ENCODE measurements around the gene PTPN4. TPM values are rescaled to one million over a fixed set of nuclear protein-coding genes. Genes with fewer than 3 reads are reported as not detected.

The PTPN4 gene
- total and polyA plus RNA-seq, 3 donors from 2014 or later, result 19.7 to 80.5 (median 58.5) TPM

DNA sequence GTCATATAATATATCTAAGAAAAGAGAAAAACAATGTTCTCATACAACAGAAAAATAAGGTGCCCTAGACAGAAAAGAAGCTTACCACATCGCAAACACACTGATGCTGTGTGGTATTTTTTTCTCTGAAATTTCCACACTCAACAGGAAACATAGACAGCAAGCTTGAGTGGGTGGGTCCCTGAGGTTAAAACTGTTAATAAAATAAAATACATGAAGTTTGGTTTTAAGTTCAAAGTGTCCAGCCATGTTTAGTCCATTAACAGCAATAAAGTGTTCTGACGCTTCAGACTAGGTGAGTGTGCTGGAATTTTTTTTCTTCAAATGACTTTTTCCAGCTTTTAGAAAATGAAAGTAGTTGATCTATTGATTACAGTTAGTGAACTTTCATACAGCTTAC is 169.8 kb downstream of the PTPN4 start:
- no peaks in the 10 kb centered on the region for H3K36me3 ChIP-seq (ENCODE audit: low read depth, missing control alignments)
- no peaks in the 10 kb centered on the region for H3K27me3 ChIP-seq
- H3K27ac ChIP-seq, result no peak overlapping the region
- no peak for DNase-seq
- WGBS, 2 donors, result 85 to 94% methylated on average over 2 of the region's 2 CpGs
- H3K4me1 ChIP-seq, result no peaks in the 10 kb centered on the region
- TF ChIP-seq, protein P1, sequence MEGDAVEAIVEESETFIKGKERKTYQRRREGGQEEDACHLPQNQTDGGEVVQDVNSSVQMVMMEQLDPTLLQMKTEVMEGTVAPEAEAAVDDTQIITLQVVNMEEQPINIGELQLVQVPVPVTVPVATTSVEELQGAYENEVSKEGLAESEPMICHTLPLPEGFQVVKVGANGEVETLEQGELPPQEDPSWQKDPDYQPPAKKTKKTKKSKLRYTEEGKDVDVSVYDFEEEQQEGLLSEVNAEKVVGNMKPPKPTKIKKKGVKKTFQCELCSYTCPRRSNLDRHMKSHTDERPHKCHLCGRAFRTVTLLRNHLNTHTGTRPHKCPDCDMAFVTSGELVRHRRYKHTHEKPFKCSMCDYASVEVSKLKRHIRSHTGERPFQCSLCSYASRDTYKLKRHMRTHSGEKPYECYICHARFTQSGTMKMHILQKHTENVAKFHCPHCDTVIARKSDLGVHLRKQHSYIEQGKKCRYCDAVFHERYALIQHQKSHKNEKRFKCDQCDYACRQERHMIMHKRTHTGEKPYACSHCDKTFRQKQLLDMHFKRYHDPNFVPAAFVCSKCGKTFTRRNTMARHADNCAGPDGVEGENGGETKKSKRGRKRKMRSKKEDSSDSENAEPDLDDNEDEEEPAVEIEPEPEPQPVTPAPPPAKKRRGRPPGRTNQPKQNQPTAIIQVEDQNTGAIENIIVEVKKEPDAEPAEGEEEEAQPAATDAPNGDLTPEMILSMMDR (IDR thresholded peaks at IDR 0.05), result no peak
- no peak for TF ChIP-seq POLR2A (IDR thresholded peaks at IDR 0.05)
- no peaks in the 10 kb centered on the region for H3K9me3 ChIP-seq
- intact Hi-C loops (cut with DNase I; ENCODE audit: low total_unique reads), result no loop called here
- H3K4me3 ChIP-seq, result no peak overlapping the region

DNA sequence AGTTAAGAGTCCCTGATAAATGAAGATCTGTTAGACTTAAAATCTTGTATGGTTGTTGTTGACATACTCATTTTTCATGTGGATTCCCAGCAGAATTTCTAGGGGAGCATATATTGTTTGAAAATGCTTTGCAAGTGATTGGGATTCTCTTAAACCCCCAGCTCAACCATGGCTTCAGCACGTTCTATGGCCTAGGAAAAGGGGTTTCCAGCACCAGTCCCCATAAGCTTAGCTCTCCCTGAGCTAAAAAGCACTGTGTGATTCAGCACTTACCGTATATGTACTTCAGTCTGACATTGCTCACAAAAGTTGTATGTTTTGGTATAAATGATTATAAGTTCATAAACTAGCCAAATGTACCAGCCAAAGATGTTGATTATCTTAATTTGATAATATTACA is 173.1 kb downstream of the PTPN4 start:
- WGBS, 2 donors, result 91 to 93% methylated on average over 2 of the region's 2 CpGs

DNA sequence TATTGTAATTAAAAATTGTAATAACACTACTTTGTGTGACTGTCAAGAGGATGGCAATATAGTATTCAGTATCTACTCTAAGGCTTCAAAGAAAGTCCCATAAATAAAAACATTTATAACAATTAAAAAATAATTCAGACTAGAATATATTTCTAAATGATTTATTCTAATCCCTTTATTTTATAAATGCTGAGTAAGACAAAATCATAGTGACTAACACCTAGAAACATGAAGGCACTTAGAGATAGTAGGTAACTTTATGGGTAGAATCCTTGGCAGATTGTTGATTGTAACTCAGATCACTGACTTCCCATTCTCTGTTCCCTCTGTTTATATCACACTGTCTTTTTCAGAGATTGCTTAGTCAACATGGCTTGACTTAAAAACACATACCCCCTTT is 174.6 kb downstream of the PTPN4 start:
- Histone ChIP-seq H3K36me3 (ENCODE audit: low read depth, missing control alignments) (no peaks in the 10 kb centered on the region), H3K9me3 (no peaks in the 10 kb centered on the region), H3K27me3 (no peaks in the 10 kb centered on the region), H3K4me3 (no peak overlapping the region), H3K27ac (no peak overlapping the region), H3K4me1 (no peaks in the 10 kb centered on the region)
- TF ChIP-seq, protein P1 (IDR thresholded peaks at IDR 0.05), result no peak
- TF ChIP-seq POLR2A (IDR thresholded peaks at IDR 0.05), result no peak
- no peak for DNase-seq
- intact Hi-C loops (cut with DNase I; ENCODE audit: low total_unique reads), result no loop called here

More for the DNA sequence above, 173.1 kb downstream of the PTPN4 start:
- TF ChIP-seq POLR2A (IDR thresholded peaks at IDR 0.05), result no peak
- TF ChIP-seq, protein P1 (IDR thresholded peaks at IDR 0.05), result no peak
- Histone ChIP-seq H3K9me3 (no peaks in the 10 kb centered on the region), H3K4me1 (no peaks in the 10 kb centered on the region), H3K36me3 (ENCODE audit: low read depth, missing control alignments) (no peaks in the 10 kb centered on the region), H3K4me3 (no peak overlapping the region), H3K27me3 (no peaks in the 10 kb centered on the region), H3K27ac (no peak overlapping the region)
- intact Hi-C loops (cut with DNase I; ENCODE audit: low total_unique reads), result no loop called here
- no peak for DNase-seq

DNA sequence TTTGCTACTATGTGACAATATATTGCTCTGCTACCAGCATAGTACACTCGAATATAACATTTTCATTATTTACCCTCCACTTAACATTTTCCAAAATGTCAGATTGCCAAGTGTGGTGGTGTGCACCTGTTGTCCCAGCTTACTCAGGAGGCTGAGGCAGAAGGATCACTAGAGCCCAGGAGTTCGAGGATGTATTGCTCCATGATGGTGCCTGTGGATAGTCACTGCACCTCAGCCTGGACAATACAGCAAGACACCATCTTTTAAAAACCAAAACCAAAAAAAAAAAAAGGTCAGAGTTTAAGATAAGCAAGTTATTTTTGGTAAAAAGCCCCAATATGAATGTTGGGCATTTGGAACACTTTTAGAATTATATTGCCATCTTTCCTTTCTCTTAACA is 178.0 kb downstream of the PTPN4 start:
- Histone ChIP-seq H3K27ac (no peak overlapping the region), H3K36me3 (ENCODE audit: low read depth, missing control alignments) (no peaks in the 10 kb centered on the region), H3K4me1 (no peaks in the 10 kb centered on the region), H3K9me3 (no peaks in the 10 kb centered on the region), H3K4me3 (no peak overlapping the region), H3K27me3 (no peaks in the 10 kb centered on the region)
- intact Hi-C loops (cut with DNase I; ENCODE audit: low total_unique reads), result no loop called here
- TF ChIP-seq POLR2A (IDR thresholded peaks at IDR 0.05), result no peak
- WGBS, 2 donors, result 74 to 76% methylated on average over 2 of the region's 2 CpGs
- no peak for DNase-seq

DNA sequence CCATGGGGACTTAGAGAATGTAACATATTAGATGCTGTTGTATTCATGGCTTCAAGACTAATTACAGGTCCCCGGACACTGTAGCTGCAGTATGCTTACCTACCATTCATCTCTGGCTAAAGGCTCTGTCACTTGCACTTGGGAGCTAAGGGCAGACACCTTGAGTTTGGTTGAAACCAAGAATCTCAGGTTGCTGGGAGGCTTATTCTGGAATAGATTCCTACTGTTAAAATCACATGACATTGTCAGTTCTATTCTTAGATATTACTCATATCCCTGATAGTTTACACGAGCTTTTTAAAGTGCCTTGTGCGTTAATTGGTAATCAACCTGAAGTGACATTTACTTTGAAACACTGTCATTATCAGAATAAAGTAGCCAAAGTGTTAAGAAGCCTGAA is 180.2 kb downstream of the PTPN4 start:
- H3K27ac ChIP-seq, result no peak overlapping the region
- H3K9me3 ChIP-seq, result no peaks in the 10 kb centered on the region
- TF ChIP-seq, protein P1 (IDR thresholded peaks at IDR 0.05), result no peak
- no peak for TF ChIP-seq POLR2A (IDR thresholded peaks at IDR 0.05)
- H3K4me1 ChIP-seq, result no peaks in the 10 kb centered on the region
- no peaks in the 10 kb centered on the region for H3K27me3 ChIP-seq
- H3K4me3 ChIP-seq, result no peak overlapping the region
- 80 to 96% methylated on average over 3 of the region's 3 CpGs for WGBS, 2 donors
- intact Hi-C loops (cut with DNase I; ENCODE audit: low total_unique reads), result no loop called here
- no peaks in the 10 kb centered on the region for H3K36me3 ChIP-seq (ENCODE audit: low read depth, missing control alignments)
- no peak for DNase-seq

Measured in testis (tissue), 3 donors.